HG02759 (cell line): Measurements from ENCODE around the gene ASB1.

ENCODE experiments used
- ATAC-seq: cut with Tn5 transposase; IDR thresholded peaks from one replicate; pipeline ENCODE4 v1.9.1; 2021; ENCODE audit warnings: mild to moderate bottlenecking, moderate library complexity; ENCODE audit not compliant: unreplicated experiment

ASB1 gene, protein sequence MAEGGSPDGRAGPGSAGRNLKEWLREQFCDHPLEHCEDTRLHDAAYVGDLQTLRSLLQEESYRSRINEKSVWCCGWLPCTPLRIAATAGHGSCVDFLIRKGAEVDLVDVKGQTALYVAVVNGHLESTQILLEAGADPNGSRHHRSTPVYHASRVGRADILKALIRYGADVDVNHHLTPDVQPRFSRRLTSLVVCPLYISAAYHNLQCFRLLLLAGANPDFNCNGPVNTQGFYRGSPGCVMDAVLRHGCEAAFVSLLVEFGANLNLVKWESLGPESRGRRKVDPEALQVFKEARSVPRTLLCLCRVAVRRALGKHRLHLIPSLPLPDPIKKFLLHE

DNA sequence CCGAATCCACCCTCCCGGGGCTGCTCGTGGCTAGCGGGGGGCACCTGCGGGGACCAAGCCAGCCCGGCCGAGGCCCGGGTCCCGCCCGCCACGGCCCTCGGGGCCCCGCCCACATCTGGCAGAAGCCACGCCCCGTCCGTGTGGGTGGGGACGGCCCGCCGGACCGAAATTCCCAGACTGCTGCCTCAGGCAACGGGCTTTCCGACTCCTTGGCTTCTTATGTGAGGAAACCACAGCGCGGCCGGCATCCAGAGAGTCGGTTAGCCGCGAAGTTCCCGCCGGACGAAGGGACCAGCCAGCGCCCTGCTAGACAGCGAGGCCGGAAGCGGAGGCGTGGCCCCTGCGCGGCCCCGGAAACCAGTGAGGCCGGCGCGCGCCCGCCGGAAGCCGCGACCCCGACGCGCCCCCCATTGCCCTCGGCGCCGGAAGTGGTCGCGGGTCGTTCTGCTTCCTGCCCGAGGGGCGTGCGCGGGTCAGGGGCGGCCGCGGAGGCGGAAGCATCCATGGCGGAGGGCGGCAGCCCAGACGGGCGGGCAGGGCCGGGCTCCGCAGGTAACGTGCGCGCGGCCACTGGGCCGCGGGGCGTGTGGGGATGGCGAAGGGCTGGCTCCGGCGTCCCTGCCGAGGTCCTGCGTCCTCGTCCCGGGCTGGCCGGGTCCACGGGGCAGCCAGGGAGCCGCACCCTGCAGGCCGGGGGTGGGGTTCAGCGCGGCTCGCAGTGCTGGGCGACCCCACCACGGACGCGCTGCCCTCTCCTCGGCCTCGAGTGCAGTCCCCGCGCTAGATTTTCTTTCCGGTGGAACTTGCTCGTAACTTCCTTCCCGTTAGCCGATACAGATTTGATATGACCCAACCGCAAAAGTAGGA, at the start of gene ASB1:
Gene ASB1 (plus strand): TSS at position 360 of the 867 bp plus-strand sequence. CDS start 144 bp downstream, at position 504.
- ATAC-seq: peak; percentile 90

GRCh38 chr2:238378230-238379095, 48.3 kb upstream of the ASB1 start:
- ATAC-seq: no peak

GRCh38 chr2:238379096-238379810, 47.5 kb upstream of the ASB1 start:
- ATAC-seq: no peak

- ATAC-seq: no peak
These were observed 46.4 kb upstream of the ASB1 start for GRCh38 chr2:238380336-238380735.

DNA sequence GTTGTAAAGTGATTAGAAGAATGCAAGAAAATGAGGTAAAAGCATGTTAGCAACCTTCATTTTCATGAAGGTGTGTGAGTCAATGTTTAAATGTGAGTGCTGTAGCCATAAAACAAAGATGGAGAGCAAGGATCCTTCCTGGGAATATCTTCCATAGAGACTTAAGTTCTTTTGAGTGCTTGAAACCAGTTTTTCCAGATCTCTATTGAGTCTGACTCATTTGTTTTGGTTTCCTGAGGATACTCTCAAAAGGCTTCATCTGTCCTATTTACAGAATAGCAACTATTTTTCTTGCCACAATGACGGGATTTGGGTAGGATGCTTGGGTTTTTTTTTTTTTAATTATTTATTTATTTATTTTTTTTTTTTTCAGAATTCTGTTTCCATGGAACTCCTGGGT, 45.9 kb upstream of the ASB1 start:
- no peak for ATAC-seq

DNA sequence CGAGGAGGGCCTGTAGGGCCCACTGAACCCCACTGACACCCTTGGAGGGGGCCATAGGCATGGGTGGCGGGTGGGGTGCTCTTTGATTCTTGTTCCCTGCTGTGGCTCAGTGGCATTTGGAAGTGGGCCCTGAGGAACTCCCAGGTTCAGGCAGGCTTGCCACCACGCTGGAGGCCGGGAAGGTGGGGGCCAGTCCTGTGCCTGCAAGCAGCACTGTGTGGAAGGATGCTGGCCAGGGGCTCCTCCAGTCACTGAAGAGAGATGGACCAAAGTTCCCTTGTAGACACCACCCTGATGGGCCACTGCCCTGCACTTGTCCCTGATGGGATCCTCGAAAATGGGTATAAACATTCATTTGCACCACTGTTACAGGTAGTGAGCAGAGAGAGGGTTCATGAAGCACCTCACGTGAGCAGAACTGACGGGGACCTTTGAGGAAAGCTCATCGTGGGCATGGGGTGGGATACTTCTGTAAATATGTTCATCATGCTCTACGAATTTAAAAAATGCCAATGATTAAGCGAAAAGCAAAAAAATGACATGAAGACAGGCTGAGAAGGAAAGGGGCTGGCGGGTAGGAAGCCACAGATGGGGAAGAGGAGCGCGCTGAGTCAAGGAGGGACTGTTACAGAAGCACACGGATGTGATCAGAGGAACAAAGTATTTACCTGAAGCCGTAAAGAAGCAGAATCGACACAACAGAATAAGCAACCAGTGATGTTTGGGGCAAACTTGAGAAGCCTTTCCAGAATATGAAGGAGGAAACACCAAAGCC, 45.2 kb upstream of the ASB1 start:
- no peak for ATAC-seq

GRCh38 chr2:238382381-238382781, 44.3 kb upstream of the ASB1 start:
- ATAC-seq: no peak

DNA sequence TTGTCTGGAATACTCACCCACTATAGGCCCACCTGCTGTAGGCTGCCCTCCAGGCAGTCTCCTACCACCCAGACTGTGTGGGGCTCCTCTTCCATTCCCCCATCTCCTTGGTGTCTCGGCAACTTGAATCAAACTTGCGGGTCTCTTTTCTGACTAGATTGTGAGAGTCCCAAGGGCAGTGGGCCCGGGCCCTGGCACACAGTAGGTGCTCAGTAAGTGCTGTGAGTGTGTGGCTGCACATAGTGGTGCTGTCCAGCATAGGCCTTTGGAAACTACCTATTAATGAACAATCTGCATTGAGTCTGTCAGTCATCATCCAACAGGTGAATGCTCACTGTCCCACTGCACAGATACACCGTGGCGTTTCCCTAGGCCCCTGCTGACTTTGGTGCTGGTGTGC, 43.6 kb upstream of the ASB1 start:
- ATAC-seq: no peak

DNA sequence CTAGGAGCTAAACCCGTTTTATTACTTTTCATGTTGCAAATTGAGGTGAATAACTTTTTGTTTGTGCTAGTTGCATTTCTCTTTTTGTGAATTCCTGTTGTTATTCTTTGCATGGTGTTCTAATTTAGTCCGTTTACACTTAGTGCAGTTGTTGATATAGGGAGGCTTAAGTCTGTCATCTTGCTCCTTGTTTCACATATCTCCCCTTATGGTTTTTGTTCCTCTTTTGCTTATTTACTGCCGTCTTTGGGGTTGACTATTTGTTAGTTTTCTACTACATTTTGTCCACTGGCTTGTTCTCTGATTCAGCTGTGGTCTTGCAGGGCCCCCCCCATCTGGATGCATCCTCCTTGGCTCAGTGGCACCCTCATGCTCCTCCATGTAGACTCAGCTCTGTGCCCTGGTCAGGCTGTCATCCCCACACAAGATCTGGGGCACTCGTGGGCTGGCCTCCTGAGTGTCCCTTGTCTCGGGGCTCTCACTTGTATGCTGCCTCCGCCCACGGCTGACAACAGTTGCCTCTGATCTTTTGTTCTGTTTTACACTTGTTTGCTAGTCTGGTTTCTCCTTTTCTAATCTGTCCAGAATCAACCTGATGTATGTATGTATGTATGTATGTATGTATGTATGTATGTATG, 42.9 kb upstream of the ASB1 start:
- ATAC-seq: no peak

- ATAC-seq: no peak
These were observed 39.4 kb upstream of the ASB1 start for GRCh38 chr2:238387332-238387731.

DNA sequence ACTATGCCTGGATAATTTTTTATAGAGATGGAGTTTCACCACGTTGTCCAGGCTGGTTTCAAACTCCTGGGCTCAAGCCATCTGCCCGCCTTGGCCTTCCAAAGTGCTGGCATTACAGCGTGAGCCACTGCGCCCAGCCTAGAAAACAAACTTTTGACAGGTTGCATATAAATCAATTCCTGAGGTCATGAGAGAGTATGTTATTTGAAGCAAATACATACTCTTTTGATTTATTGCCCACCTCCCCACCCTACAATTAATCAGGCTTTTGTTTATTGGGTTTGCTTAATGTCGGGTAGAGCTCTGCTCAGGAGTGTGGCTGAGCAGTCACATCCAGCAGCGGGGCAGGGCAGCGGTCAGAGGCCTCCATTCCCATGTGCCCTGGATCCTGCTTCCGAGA, 37.9 kb upstream of the ASB1 start:
- no peak for ATAC-seq

DNA sequence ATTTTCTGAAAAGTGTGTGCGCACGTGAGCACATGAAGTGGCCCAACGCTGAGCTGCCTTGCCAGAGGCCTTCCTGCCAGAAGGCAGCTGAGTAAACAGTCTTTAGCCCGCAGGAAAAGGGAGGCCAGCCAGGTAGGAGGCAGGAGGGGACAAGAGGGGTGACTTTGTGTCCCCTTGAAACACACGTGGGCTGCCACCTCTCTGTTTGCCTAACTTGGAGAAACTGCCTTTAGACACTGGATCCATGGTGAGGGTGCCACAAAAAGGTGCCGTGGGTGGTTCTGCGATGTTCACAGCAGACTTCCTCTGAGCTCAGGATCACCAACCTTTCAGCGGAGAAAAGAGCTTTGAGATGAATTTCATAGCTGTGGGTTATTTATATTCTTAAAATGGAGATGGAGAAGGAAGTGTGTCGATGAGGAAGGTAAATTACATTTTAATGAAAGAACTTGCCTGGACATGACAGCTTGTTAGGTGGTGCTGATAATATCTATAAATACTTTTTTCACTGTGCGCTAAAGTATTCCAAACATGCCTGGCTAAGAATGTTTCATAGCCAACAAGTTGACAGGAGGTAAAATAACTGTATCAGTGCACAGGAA, 36.6 kb upstream of the ASB1 start:
- ATAC-seq: no peak

GRCh38 chr2:238391042-238391689, 35.6 kb upstream of the ASB1 start:
- no peak for ATAC-seq

GRCh38 chr2:238396663-238397062, 30.1 kb upstream of the ASB1 start:
- no peak for ATAC-seq

DNA sequence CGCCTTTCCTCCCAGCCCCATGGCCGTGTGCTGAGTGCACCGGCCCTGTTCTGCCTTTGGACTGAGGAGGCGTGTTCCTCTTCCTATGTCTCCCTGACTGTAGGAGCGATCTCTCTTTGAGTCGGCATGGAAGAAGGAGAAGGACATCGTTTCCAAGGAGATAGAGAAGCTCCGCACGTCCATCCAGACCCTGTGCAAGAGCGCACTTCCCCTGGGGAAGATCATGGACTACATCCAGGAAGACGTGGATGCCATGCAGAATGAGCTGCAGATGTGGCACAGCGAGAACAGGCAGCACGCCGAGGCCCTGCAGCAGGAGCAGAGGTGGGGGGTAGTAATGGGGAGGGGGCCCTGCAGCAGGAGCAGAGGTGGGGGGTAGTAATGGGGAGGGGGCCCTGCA, 29.4 kb upstream of the ASB1 start:
- no peak for ATAC-seq

GRCh38 chr2:238398577-238398976, 28.1 kb upstream of the ASB1 start:
- no peak for ATAC-seq

DNA sequence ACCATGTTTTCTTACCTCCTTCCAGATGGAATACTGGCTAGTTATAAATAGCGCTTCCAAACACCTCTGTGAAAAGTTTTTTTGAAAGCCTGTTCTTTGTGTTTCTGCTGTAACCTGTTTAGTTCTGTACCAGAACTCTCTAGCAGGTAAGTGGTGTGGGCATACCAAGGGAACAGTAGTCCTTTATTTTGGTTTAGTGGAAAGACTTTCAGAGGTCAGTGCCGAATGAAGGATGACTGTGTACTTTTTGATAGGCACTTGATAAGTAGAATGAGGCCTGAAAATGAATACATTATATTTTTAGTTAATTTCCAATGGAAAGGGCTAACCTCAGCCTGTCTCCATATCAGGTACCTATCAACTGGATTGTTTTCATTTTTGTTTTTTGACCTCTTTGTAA, 27.6 kb upstream of the ASB1 start:
- no peak for ATAC-seq

- ATAC-seq: no peak
These were observed 25.2 kb upstream of the ASB1 start for GRCh38 chr2:238401551-238401950.
